Stimulated activated CD4-positive, alpha-beta T cell treated with anti-CD3 and anti-CD28 coated beads, TNF-alpha, amount 100 ng/mL, for 1 hour (primary cell): ENCODE results near the gene DOCK9.

Experiments used
- DNase-seq, 3 donors: peaks; one replicate each; pipeline ENCODE4 v3.0.0-alpha.2; 2020; ENCODE audit warnings: low read depth in 3 of 3, low spot score in 1 of 3

DOCK9 gene

GRCh38 chr13:98997738-98998641 lies 20.1 kb upstream of the DOCK9 start:
- DNase-seq, result no peak

- no peak for DNase-seq
Measured at GRCh38 chr13:98997011-98997730, 19.3 kb upstream of the DOCK9 start.

DNA sequence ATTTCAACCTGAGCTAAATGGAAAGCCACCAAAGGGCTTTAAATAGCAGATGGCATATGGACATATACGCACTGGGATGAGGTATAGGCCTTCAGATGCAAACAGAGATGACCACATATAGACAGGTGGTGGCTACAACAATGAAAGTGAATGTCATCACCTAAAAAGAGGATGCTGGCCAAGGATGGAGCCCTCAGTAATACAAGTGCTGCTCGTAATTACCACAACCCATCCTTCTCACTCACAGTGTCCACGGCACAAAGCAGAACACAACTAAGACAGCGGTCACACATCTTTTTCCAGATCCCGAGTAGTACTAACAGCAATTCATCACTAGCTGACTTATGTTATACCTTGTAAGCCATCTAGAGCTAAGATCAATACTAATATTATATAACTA lies 18.2 kb upstream of the DOCK9 start:
- no peak for DNase-seq

DNA sequence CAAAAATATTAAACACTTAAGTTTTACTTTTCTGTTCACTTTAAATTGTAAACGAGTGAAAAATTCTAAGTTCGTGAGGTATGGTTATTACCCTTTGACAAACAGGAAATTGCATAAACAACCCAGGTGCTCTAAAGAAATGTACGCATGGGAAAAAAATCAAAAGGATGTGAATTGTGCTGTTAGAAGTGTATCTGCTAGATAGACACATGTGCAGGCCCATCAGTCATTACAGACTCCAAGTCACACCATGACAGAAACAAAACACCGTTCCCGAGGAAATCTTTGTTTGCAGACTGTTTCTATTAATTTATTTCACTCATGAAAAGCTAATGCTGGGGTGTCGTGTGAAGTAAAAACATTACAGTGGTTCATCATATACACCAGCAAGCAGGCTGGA lies 17.0 kb upstream of the DOCK9 start:
- no peak for DNase-seq

DNA sequence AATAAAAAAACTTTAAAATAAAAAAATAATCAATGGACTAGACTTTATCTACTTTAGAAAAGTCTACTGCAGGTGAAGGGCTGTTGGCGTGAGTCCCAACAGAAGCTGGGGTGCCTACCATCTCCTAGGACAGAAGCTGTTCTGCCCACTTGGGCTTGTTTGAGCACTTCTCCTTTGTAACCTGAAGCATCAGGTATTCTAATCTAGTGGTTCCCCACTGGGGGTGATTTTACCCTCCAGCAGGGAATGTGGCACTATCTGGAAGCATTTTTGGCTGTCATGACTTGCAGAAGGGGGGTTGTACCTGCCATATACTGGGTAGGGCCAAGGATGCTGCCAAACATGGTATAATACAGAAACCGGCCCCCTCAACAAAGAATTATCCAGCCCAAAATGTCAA lies 16.2 kb upstream of the DOCK9 start:
- no peak for DNase-seq

GRCh38 chr13:98992355-98992754 lies 14.5 kb upstream of the DOCK9 start:
- DNase-seq, result no peak

- no peak for DNase-seq
Measured at GRCh38 chr13:98990701-98991100, 12.8 kb upstream of the DOCK9 start.

GRCh38 chr13:98989469-98990235 lies 11.8 kb upstream of the DOCK9 start:
- no peak for DNase-seq

DNA sequence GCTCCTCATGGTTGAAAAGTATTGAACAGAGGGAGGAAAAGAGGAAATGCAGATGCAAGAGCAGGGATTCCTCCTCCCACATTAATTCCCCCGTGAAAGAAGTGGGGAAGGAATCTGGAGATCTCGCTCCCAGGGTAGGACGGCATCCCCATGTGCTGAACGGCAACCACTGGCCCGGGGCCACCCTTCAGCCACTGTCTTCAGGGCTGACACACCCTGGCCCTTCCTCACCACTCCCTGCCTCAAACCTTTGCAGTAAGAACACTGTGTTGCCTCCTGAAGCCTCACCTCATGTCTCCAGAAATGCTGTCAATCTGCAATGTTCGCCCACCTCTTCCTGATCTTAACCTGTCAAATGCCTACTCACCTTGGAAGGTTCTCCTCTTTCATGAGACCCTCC lies 10.9 kb upstream of the DOCK9 start:
- no peak for DNase-seq

DNA sequence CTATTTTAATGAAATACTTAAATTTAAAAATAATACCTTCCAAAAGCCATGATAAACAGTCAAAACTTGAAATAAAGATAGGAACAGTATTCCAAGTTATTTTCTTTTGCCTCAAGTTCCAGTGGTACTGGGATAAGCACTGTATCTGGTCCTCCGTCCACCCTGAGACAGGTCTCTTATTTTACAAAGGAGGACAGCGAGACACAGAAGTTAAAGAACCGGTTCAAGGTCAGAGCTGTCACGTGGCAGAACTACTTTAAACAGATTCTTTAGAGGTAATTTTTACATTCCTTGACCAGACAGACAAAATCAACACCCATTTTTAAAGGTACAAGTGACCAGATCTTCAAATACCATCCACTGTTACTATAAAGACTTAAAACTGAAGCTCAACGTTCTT lies 10.4 kb upstream of the DOCK9 start:
- no peak for DNase-seq

DNA sequence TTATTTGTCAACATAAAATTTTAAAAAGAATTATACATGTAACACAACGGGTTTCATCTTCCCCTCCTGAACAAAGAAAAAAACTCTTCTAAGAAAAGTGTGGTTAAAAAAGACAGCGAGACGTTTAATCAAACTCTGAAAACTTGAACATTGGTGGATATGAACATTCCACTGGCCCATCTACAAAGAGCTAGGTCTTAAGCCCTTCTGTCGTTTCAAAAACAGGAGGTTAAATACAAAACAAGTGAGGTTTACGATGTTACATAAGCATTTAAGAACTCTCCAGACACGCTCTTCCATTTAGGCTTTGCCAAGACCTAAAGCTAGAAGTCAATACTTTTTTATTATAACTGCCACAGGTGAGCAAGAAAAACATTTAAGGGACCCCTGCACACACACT lies 9.4 kb upstream of the DOCK9 start:
- no peak for DNase-seq

- DNase-seq, result no peak
Measured at GRCh38 chr13:98986226-98986846, 8.5 kb upstream of the DOCK9 start.

DNA sequence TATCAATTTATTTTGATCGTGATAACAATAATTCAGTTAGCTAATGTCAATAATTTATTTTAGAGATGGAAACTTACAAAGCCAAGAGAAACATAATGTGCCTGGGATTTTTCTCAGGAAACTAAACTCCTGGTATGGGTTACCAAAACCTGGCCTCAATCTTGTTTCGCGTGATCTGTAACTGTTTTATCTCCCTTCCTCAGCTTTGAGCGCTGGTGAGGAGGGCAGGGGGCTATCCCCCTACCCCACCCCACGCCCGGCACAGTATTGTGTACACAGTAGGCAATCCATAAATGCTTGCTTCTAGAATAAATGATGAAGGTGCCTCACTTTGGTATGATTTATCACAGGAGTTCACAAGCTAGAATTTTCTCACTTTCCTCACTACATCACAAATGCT lies 7.7 kb upstream of the DOCK9 start:
- no peak for DNase-seq

DNA sequence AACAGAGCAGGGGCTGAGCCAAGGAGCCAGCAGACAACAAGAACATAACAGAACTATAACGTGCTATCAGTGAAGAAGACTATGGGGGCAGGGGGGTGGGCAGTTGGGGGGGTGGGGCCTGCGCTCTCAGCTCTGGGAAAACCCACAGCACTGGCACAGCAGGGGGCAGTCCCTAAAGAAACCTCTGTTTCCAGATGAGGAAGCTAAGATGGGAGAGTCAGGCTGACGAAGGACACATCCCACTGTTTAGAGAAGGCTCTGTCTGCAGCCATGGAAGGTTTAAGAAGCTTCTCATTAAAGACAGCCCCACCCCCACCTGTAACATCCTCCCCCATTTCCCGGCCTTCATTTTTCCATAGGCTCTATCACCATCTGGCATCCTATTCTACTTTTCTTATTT lies 7.1 kb upstream of the DOCK9 start:
- no peak for DNase-seq

DNA sequence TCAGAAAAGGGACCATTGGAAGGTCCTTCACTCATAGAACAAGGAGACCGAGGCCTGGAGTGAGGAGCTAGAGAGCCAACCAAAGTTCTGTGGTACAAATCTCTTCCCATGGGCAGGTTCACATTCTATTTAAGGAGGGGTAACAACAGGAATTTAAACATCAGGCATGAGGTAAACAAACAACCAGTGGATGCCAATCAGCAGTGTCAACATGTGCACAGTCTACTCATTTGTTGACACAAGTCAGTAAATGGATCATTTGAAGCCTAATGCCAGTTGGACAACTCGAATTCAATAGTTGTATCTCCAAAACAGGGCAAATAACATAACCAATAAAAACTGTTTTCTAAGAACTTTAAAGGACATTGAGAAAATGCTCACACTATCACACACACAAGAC lies 6.3 kb upstream of the DOCK9 start:
- DNase-seq, result no peak

- no peak for DNase-seq
Measured at GRCh38 chr13:98983182-98983581, 5.3 kb upstream of the DOCK9 start.

GRCh38 chr13:98981369-98982080 lies 3.7 kb upstream of the DOCK9 start:
- DNase-seq, result no peak

DNA sequence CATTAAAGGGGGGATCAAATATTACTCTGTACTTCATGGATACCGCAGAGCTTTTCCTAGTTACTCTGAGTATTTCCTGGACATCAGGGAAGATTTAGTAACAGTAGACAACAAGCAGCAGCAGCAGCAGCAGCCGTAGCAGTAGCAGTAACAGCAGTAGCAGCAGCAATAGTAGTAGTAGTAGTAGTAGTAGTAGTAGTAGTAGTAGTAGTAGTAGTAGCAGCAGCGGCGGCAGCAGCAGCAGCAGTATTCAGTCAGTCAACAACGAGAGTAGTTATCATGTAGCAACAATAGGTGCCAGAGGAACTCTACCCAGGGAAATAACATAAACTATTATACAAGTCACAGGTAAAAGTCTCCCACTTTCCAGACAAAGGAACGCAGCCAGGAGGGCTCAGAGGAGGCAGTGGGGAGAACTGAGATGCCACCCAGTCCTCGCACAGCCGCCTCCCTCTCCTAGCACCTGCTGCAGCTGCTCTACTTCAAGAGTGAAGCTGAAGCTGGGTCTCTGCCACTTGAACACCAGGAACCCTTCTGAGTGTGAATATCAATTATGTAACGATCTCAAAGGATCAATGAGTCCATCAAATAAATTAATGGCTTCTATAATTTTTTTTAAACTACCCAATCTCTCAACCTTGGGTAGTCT lies 1.3 kb upstream of the DOCK9 start:
- no peak for DNase-seq

- no peak for DNase-seq
Measured at GRCh38 chr13:98978280-98978679, 416 bp upstream of the DOCK9 start.

GRCh38 chr13:98976941-98977340 lies 923 bp downstream of the DOCK9 start:
- DNase-seq, result no peak
